MCF 10A (cell line): ENCODE data around the gene BAG2. TPM values are rescaled to one million over a fixed set of nuclear protein-coding genes. Genes with fewer than 3 reads are reported as not detected.

Experiments
- BruUV-seq: library from RNA; stranded (reverse); fragments of 400-500 nt; replicated peaks from 2 replicates; lab custom pipeline; 2021; lab: Mats Ljungman, UMichigan
- CTCF ChIA-PET: fragments of 300-600 bp; sonication (Branson Sonifier 250); formaldehyde crosslinking; extraction: SDS; loops from one replicate; lab custom pipeline; 2021; ENCODE audit warnings: antibody characterized with exemption, inconsistent platforms; lab: Yijun Ruan, JAX
- POLR2A ChIA-PET: fragments of 300-600, 350-650 bp; sonication (Branson Sonifier 250); formaldehyde crosslinking; extraction: SDS; loops from one replicate; lab custom pipeline; 2020; ENCODE audit warnings: antibody characterized with exemption, inconsistent platforms; lab: Yijun Ruan, JAX
- DNase-seq: peaks from one replicate; pipeline ENCODE4 v3.0.0-alpha.2; 2018; ENCODE audit not compliant: unreplicated experiment
- H3K27ac Mint-ChIP-seq: one replicate; pipeline ENCODE4 v1.8.0; 2022; ENCODE audit warnings: mild to moderate bottlenecking, low read depth, mixed read lengths; ENCODE audit not compliant: unreplicated experiment
- H3K27me3 Mint-ChIP-seq: one replicate; pipeline ENCODE4 v1.8.0; 2022; ENCODE audit warnings: mixed read lengths; ENCODE audit not compliant: insufficient read depth, unreplicated experiment
- H3K36me3 Mint-ChIP-seq: one replicate; pipeline ENCODE4 v1.8.0; 2022; ENCODE audit warnings: mild to moderate bottlenecking, moderate library complexity, mixed read lengths; ENCODE audit not compliant: insufficient read depth, unreplicated experiment
- H3K4me1 Mint-ChIP-seq: one replicate; pipeline ENCODE4 v1.8.0; 2022; ENCODE audit warnings: mixed read lengths; ENCODE audit not compliant: insufficient read depth, unreplicated experiment
- H3K4me3 Mint-ChIP-seq: one replicate; pipeline ENCODE4 v1.8.0; 2022; ENCODE audit warnings: mild to moderate bottlenecking, moderate library complexity, mixed read lengths; ENCODE audit not compliant: unreplicated experiment
- H3K9me3 Mint-ChIP-seq: one replicate; pipeline ENCODE4 v1.8.0; 2022; ENCODE audit warnings: mixed read lengths; ENCODE audit not compliant: unreplicated experiment
- CTCF ChIP-seq: fragments of 200-600 bp; IDR thresholded peaks from one replicate; pipeline ENCODE4 v1.8.0; 2022; ENCODE audit warnings: antibody characterized with exemption, mild to moderate bottlenecking; ENCODE audit not compliant: unreplicated experiment
- intact Hi-C: fragments of 100-400 bp; cut with micrococcal nuclease; formaldehyde crosslinking; loops from 2 replicates; pipeline ENCODE4 v1.14.1; 2022
- total RNA-seq: library from RNA; stranded (reverse); gene quantifications from 2 replicates; pipeline ENCODE4 v1.2.3, GENCODE V29; 2022

BAG2 gene
- total RNA-seq, 1 experiment from 2014 or later = 4.2 TPM

GRCh38 chr6:57162028-57162427, 10.1 kb upstream of the BAG2 start:
- Mint-ChIP-seq H3K27ac (no peak overlapping the region), H3K9me3 (no peaks in the 10 kb centered on the region), H3K36me3 (peaks cover 59% of the 10 kb centered on the region), H3K27me3 (no peaks in the 10 kb centered on the region), H3K4me1 (peaks cover 4% of the 10 kb centered on the region), H3K4me3 (no peak overlapping the region)
- POLR2A ChIA-PET = interaction anchor here (0.7 to 2.2 kb wide), 3 partner anchors 9 to 46 kb away, joined by 3 to 15 read pairs (median 3); partner anchors contain the start of gene BAG2
- BruUV-seq = no TSS peak
- TF ChIP-seq CTCF = no peak
- CTCF ChIA-PET = interaction anchor here (0.6 to 1.8 kb wide), 3 partner anchors 9 to 154 kb away, joined by 3 to 7 read pairs (median 4); no protein-coding TSS in a partner anchor
- no peak for DNase-seq
- intact Hi-C loops = no loop called here

DNA sequence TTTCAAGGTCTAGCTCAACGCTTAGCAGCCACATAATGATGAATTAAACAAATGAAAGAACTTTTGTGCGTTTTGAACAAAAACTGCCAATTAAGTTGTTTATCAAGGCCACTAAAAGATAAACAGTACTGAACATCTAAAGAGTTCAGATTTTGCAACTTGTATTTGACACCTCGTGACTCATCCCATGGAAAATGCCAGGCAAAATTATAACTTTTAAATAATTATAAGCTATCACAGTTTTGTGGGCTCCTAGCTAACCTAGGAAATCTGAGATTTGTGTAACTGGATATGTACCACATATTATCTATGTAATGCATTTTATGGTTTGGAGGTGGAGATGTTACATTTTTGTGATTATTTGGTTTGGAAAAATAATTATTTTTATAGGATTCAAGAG, 9.6 kb upstream of the BAG2 start:
- H3K4me1 Mint-ChIP-seq = peaks cover 4% of the 10 kb centered on the region
- ChIA-PET CTCF (interaction anchor here (0.7 to 1.8 kb wide), 2 partner anchors 9 to 154 kb away, joined by 3 to 7 read pairs; no protein-coding TSS in a partner anchor), POLR2A (interaction anchor here (1.1 to 2.2 kb wide), 2 partner anchors 9 to 45 kb away, joined by 3 to 15 read pairs; partner anchors contain the start of gene BAG2)
- no peak overlapping the region for H3K27ac Mint-ChIP-seq
- intact Hi-C loops = no loop called here
- H3K36me3 Mint-ChIP-seq = peaks cover 54% of the 10 kb centered on the region
- no peak for TF ChIP-seq CTCF
- H3K9me3 Mint-ChIP-seq = no peaks in the 10 kb centered on the region
- H3K27me3 Mint-ChIP-seq = no peaks in the 10 kb centered on the region
- no peak overlapping the region for H3K4me3 Mint-ChIP-seq
- DNase-seq = no peak
- no TSS peak for BruUV-seq

- no peak for DNase-seq
- no TSS peak for BruUV-seq
- intact Hi-C loops = no loop called here
- CTCF ChIA-PET = interaction anchor here (1.4 kb wide), 1 partner anchor 260 kb away, joined by 3 read pairs; no protein-coding TSS in a partner anchor
- Mint-ChIP-seq H3K4me3 (no peak overlapping the region), H3K36me3 (peaks cover 41% of the 10 kb centered on the region), H3K27ac (no peak overlapping the region), H3K9me3 (no peaks in the 10 kb centered on the region), H3K27me3 (no peaks in the 10 kb centered on the region), H3K4me1 (peaks cover 4% of the 10 kb centered on the region)
- no peak for TF ChIP-seq CTCF
- POLR2A ChIA-PET = no interaction called here
These were observed 8.2 kb upstream of the BAG2 start for GRCh38 chr6:57163956-57164355.

GRCh38 chr6:57165080-57165479, 7.0 kb upstream of the BAG2 start:
- no peaks in the 10 kb centered on the region for H3K27me3 Mint-ChIP-seq
- H3K9me3 Mint-ChIP-seq = no peaks in the 10 kb centered on the region
- TF ChIP-seq CTCF = no peak
- no peak overlapping the region for H3K4me3 Mint-ChIP-seq
- H3K4me1 Mint-ChIP-seq = peaks cover 4% of the 10 kb centered on the region
- ChIA-PET POLR2A (interaction anchor here (0.5 to 0.8 kb wide), 2 partner anchors 82 to 136 kb away, joined by 3 read pairs; no protein-coding TSS in a partner anchor), CTCF (interaction anchor here (0.6 to 1.4 kb wide), 2 partner anchors 25 to 261 kb away, joined by 3 read pairs; no protein-coding TSS in a partner anchor)
- no peak overlapping the region for H3K27ac Mint-ChIP-seq
- peaks cover 42% of the 10 kb centered on the region for H3K36me3 Mint-ChIP-seq
- BruUV-seq = no TSS peak
- intact Hi-C loops = no loop called here
- DNase-seq = no peak
